ENCODE measurements around the gene UBALD2. TPM values are rescaled to one million over a fixed set of nuclear protein-coding genes. Genes with fewer than 3 reads are reported as not detected.

UBALD2 gene
- total and polyA plus RNA-seq, 2 of the 4 experiments (the other 2 are of a cell fraction): 0.90 to 12.1 TPM

DNA sequence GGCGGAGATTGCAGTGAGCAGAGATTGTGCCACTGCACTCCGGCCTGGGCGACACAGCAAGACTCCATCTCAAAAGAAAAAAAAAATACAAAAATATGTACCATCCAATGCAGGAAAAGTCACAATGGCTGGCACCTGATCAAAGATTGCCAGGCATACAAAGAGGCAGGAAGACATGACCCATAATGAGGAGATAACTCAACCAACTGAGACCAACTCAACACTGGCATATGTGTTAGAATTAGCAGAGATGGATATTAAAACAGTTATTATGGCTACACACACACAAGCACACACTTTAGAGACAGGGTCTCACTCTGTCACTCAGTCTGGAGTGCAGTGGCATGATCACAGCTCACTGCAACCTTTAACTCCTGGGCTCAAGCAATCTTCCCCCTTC lies 32.3 kb downstream of the UBALD2 start:
- no peak overlapping the region for H2BK20ac ChIP-seq (ENCODE audit: low read depth, low read length)
- ATAC-seq (ENCODE audit: low read depth) (no peak), DNase-seq (no peak)
- H3K4me1 ChIP-seq (ENCODE audit: control insufficient read depth, insufficient read depth, low read length): no peaks in the 10 kb centered on the region
- WGBS, 2 experiments (ENCODE audit: extremely low coverage in 2 of 2, insufficient read length in 1 of 2): no CpG with 5 or more reads among the region's 3 CpGs
- H3K56ac ChIP-seq (ENCODE audit: extremely low read depth, insufficient read depth, low read length): no peak overlapping the region
- H3K27me3 ChIP-seq (ENCODE audit: control insufficient read depth, insufficient read depth, low read length): no peaks in the 10 kb centered on the region
- dilution Hi-C loops (cut with HindIII; ENCODE audit: low sequenced_read_pairs, unreplicated experiment): no loop called here
- in situ Hi-C loops (cut with MboI; ENCODE audit: low sequenced_read_pairs): loop anchor here (10.0 kb wide), 1 partner anchor 283 kb away; no protein-coding TSS in a partner anchor
- H4K20me1 ChIP-seq (ENCODE audit: insufficient read depth, low read length): no peaks in the 10 kb centered on the region; the same call in 1 of the 2 replicates
- H3K27ac ChIP-seq (ENCODE audit: insufficient read depth, low read length): no peak overlapping the region
- H4K91ac ChIP-seq (ENCODE audit: insufficient read depth, low read depth, low read length): no peak overlapping the region; the same call in 1 of the 2 replicates
- H3K36me3 ChIP-seq (ENCODE audit: control insufficient read depth, insufficient read depth, low read length): peaks cover 11% of the 10 kb centered on the region
- H2BK120ac ChIP-seq (ENCODE audit: low read depth, low read length): no peak overlapping the region
- 0 out of 2 replicates have a peak, but pooled peaks cover 2% of the 10 kb centered on the region for H3K9me1 ChIP-seq (ENCODE audit: insufficient read depth, low read length)
- H2AK9ac ChIP-seq (replicated peaks; ENCODE audit: low read depth, low read length, poor library complexity): no peak overlapping the region
- H2BK15ac ChIP-seq (ENCODE audit: low read depth, low read length): no peak overlapping the region
- H3K9ac ChIP-seq (ENCODE audit: low read depth, low read length): no peak overlapping the region
- peak overlapping the region; percentile 66; the same call in 1 of the 2 replicates for H3K23ac ChIP-seq (ENCODE audit: low read depth, low read length)
- CTCF ChIA-PET: no interaction called here
- no peak overlapping the region for H2AFZ ChIP-seq (replicated peaks; ENCODE audit: low read length, poor library complexity)
- peaks cover 0 to 6% of the 10 kb centered on the region in 2 experiments; a peak in 1 of 4 replicates for H3K79me1 ChIP-seq (ENCODE audit: low read depth in 1 of 2, low read length in 2 of 2)
- no peak overlapping the region for H4K8ac ChIP-seq (ENCODE audit: low read depth in 2 of 2, low read length in 2 of 2)
- H3K4me2 ChIP-seq (ENCODE audit: low read depth, low read length): no peak overlapping the region
- no peak overlapping the region for H3K4ac ChIP-seq (ENCODE audit: low read depth, low read length)
- no peak overlapping the region for H2AK5ac ChIP-seq (ENCODE audit: low read depth, low read length)
- no peak for TF ChIP-seq CEBPB (IDR thresholded peaks at IDR 0.05; ENCODE audit: low read depth, low read length)
- TF ChIP-seq CHD1 (IDR thresholded peaks at IDR 0.05; ENCODE audit: low read depth, low read length): no peak
- TF ChIP-seq, protein P1, sequence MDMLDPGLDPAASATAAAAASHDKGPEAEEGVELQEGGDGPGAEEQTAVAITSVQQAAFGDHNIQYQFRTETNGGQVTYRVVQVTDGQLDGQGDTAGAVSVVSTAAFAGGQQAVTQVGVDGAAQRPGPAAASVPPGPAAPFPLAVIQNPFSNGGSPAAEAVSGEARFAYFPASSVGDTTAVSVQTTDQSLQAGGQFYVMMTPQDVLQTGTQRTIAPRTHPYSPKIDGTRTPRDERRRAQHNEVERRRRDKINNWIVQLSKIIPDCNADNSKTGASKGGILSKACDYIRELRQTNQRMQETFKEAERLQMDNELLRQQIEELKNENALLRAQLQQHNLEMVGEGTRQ (IDR thresholded peaks at IDR 0.05; ENCODE audit: low read depth, low read length): no peak
- TF ChIP-seq BHLHE40 (IDR thresholded peaks at IDR 0.05; ENCODE audit: low read depth, low read length): no peak
- no peak for TF ChIP-seq MXI1 (IDR thresholded peaks at IDR 0.05; ENCODE audit: borderline replicate concordance, low read depth, low read length)
- no peak for TF ChIP-seq RAD21 (IDR thresholded peaks at IDR 0.05; ENCODE audit: low read length)
- no peak for TF ChIP-seq MAZ (IDR thresholded peaks at IDR 0.05; ENCODE audit: borderline replicate concordance, low read depth, low read length)
- no peak for TF ChIP-seq MAFK (IDR thresholded peaks at IDR 0.05; ENCODE audit: low read depth, low read length)
- TF ChIP-seq NFE2L2 (IDR thresholded peaks at IDR 0.05; ENCODE audit: low read depth, low read length): no peak
- no peak for TF ChIP-seq SMC3 (IDR thresholded peaks at IDR 0.05; ENCODE audit: low read depth, low read length)
- no peak for TF ChIP-seq RCOR1 (IDR thresholded peaks at IDR 0.05; ENCODE audit: insufficient replicate concordance, low read length)
- TF ChIP-seq RFX5 (IDR thresholded peaks at IDR 0.05; ENCODE audit: low read depth, low read length): no peak
- TF ChIP-seq, protein P2, sequence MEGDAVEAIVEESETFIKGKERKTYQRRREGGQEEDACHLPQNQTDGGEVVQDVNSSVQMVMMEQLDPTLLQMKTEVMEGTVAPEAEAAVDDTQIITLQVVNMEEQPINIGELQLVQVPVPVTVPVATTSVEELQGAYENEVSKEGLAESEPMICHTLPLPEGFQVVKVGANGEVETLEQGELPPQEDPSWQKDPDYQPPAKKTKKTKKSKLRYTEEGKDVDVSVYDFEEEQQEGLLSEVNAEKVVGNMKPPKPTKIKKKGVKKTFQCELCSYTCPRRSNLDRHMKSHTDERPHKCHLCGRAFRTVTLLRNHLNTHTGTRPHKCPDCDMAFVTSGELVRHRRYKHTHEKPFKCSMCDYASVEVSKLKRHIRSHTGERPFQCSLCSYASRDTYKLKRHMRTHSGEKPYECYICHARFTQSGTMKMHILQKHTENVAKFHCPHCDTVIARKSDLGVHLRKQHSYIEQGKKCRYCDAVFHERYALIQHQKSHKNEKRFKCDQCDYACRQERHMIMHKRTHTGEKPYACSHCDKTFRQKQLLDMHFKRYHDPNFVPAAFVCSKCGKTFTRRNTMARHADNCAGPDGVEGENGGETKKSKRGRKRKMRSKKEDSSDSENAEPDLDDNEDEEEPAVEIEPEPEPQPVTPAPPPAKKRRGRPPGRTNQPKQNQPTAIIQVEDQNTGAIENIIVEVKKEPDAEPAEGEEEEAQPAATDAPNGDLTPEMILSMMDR (conservative IDR thresholded peaks at IDR 0.05; ENCODE audit: low read depth, low read length): no peak
- TF ChIP-seq POLR2A (IDR thresholded peaks at IDR 0.05; ENCODE audit: low read depth, low read length): no peak
- TF ChIP-seq FOS (IDR thresholded peaks at IDR 0.05; ENCODE audit: low read depth, low read length): no peak
- TF ChIP-seq, protein P3, sequence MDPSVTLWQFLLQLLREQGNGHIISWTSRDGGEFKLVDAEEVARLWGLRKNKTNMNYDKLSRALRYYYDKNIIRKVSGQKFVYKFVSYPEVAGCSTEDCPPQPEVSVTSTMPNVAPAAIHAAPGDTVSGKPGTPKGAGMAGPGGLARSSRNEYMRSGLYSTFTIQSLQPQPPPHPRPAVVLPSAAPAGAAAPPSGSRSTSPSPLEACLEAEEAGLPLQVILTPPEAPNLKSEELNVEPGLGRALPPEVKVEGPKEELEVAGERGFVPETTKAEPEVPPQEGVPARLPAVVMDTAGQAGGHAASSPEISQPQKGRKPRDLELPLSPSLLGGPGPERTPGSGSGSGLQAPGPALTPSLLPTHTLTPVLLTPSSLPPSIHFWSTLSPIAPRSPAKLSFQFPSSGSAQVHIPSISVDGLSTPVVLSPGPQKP (IDR thresholded peaks at IDR 0.05; ENCODE audit: borderline replicate concordance, low read depth, low read length): no peak
- H3K4me3 ChIP-seq (ENCODE audit: insufficient read depth, low read depth, low read length): no peak overlapping the region
- intact Hi-C loops (cut with micrococcal nuclease): loop anchor here (5.0 kb wide), 1 partner anchor 290 kb away; no protein-coding TSS in a partner anchor
- POLR2A ChIA-PET (ENCODE audit: unreplicated experiment): no interaction called here
- H3K9me3 ChIP-seq (ENCODE audit: control insufficient read depth, insufficient read depth, low read length): no peaks in the 10 kb centered on the region
- no TSS peak for BruUV-seq (replicated peaks)
- no peak overlapping the region for H4K5ac ChIP-seq (ENCODE audit: low read depth, low read length)
- no peak overlapping the region for H2BK5ac ChIP-seq (ENCODE audit: low read depth, low read length, poor library complexity, severe bottlenecking)
- H3K18ac ChIP-seq (ENCODE audit: low read depth, low read length): no peak overlapping the region
- no peak overlapping the region for H3K14ac ChIP-seq (replicated peaks; ENCODE audit: low read depth, low read length)

Measured in IMR-90 (cell line).